NCI-H2227 (cell line): ENCODE measurements around the gene DLG2.
A peak's percentile ranks its signal among the peaks of the same experiment; 100 is the strongest.
"Not testable (repeated sequence)": the region's sequence is repeated elsewhere in the genome, so short reads cannot be mapped to it uniquely, and the experiment has no call there.

ENCODE experiments used
- DNase-seq: peaks from one replicate; lab custom pipeline; 2025; ENCODE audit not compliant: unreplicated experiment; lab: John Stamatoyannopoulos, UW

The DLG2 gene

GRCh38 chr11:85247797-85248196, 379.3 kb downstream of the DLG2 start:
- no peak for DNase-seq

GRCh38 chr11:85238906-85239305, 388.2 kb downstream of the DLG2 start:
- no peak for DNase-seq

- DNase-seq, result not testable (repeated sequence)
Measured at GRCh38 chr11:85238038-85238437, 389.1 kb downstream of the DLG2 start.

DNA sequence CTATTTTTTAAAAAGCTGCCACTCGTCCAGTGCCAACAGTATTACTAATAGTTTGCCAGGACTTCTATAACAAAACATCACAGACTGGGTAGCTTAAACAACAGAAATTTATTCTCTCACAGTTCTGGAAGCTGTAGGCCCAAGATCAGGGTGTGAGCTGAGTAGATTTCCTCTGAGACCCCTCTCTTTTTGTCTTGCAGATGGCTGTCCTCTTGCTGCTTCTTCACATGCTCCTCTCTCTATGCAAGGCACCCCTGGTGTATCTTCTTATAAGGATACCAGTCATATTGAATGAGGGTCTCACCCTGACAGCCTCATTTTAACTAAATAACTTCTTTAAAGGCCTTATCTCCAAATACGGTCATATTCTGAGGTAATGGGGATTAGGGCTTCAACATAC, 390.9 kb downstream of the DLG2 start:
- no peak for DNase-seq

- no peak for DNase-seq
Measured at GRCh38 chr11:85232559-85232958, 394.6 kb downstream of the DLG2 start.

GRCh38 chr11:85231588-85231987, 395.6 kb downstream of the DLG2 start:
- no peak for DNase-seq

DNA sequence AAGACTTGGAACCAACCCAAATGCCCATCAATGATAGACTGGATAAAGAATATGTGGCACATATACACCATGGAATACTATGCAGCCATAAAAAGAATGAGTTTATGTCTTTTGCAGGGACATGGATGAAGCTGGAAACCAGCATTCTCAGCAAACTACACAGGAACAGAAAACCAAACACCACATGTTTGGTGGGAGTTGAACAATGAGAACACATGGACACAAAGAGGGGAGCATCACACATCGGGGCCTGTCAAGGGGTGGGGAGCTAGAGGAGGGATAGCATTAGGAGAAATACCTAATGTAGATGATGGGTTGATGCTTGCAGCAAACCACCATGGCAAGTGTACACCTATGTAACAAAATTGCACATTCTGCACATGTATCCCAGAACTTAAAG, 397.4 kb downstream of the DLG2 start:
- not testable (repeated sequence) for DNase-seq

- DNase-seq, result no peak
Measured at GRCh38 chr11:85196968-85197367, 430.2 kb downstream of the DLG2 start.

DNA sequence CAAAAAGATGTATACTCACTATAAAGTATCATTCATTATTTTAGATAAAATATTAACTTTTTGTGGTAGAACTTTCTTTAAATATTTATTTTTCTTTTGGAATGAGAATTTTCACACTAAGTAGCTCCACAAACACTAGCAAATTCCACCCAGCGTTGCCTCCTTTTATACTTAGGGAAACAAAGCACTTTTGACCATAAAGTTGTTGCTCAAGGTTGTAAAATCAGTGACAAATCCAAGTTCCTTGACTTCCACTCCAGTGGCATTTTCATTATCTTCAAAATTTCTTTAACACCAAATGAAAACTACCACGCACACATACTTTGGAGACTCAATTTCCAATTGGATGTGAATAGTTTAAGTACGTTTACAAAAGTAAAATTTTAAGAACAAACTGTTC, 431.2 kb downstream of the DLG2 start:
- DNase-seq, result no peak

DNA sequence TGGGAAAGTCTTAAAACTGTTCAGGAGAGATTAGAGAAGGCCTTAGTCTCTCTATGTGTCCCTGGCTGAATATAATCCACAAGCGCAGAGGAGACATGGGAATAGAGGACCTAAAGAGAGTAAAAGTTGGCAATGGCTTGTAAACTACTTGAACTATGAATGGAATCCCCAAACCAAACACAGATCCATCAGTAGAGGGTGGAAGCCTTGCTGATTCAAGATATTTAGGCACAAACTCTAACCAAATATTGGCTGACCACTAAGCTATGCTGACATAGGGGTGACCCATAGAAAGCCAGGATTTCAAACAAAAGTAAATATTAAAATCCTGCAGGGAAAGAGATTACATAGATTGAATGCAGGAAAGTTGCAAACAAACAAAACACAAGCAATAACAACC, 439.2 kb downstream of the DLG2 start:
- DNase-seq, result no peak

- DNase-seq, result no peak
Measured at GRCh38 chr11:85184721-85185120, 442.4 kb downstream of the DLG2 start.

DNA sequence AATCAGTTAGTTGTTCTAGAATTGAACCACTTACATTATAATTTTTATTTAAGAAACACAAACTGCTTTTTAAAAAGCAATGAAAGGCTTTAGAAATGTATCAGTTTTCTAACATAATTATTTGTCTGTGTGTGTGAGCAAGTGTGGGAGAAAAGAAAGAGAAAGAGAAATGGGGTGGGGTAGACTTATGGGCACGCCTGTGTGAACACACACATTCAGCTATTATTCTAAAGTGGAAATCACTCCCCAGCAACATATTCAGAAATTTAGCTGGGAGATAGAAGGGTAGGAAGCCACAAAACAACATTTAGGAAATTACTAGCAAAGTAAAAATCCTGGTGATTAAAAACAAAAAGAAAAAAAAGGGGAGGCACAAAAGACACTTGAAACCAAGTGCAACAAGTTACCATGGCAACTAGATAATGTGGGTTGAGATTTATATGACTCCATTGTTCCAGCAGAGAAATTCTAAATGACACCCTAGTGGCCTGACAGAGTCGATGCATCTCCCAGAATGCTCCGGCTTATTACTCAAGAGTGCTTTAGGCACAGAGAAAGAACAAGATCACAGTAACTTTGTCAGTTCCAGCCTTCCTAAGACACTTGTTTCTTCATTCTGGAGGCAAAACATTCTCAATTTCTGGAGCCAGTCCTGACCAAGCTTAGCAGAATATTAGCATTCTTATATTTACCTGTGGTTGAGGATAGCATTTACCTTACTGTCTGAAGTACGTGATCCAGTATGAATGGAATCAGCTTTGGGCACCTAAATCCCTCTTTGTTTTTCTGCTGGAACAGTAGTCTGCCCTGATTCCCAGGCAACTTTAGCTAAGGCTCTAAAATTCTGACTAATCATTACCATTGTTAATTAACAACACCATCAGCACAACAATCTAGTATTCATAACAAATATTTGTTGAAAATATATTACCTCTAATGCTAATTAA, 444.4 kb downstream of the DLG2 start:
- peak; percentile 72 for DNase-seq

GRCh38 chr11:85180528-85180927, 446.6 kb downstream of the DLG2 start:
- DNase-seq, result no peak

DNA sequence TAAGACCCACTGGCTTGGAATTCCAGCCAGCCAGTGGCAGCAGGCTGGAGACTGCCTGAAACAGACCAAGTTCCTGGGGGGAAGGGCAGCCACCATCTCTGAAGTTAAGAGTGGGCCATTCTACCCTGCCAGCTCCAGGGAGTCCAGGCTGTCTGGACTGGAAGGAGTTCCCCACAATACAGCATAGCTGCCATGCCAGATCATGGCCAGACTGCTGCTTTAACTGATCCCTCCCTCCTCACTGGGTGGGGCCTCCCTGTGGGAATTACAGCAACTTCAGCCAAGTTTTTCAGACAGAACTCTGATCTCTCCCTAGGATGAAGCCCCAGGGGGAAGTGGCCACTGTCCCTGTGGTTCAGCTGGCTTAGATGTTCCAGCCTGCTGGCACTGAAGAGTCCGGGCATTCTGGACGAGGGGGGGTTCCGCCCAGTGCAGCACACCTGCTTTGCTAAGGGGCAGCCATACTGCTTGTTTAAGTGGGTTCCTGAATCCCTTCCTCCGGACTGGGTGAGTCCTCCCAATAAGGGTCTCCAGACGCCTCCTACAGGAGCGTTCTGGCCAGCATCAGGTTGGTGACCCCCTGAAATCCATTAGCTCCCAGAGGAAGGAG, 455.4 kb downstream of the DLG2 start:
- DNase-seq, result no peak

DNA sequence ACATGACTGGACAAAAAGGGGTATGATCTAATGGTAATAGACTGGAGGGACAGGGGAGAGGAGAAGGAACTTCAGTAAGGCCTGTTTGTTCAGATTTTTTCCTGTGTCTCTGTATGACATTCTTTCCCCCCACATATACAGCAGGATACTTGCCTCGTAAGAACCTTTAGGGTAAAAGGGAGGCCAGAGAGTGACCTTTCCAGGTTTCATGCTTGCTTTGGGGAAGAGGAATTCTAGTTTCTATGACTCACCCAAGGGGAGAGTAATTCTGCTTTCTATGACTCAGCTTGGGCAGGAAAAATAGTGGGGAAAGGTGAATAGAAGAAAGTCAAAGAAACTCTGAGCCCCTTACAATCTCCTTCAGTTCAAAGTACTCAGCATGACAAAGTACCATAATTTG, 457.0 kb downstream of the DLG2 start:
- DNase-seq, result no peak

- no peak for DNase-seq
Measured at GRCh38 chr11:85167471-85167870, 459.7 kb downstream of the DLG2 start.

DNA sequence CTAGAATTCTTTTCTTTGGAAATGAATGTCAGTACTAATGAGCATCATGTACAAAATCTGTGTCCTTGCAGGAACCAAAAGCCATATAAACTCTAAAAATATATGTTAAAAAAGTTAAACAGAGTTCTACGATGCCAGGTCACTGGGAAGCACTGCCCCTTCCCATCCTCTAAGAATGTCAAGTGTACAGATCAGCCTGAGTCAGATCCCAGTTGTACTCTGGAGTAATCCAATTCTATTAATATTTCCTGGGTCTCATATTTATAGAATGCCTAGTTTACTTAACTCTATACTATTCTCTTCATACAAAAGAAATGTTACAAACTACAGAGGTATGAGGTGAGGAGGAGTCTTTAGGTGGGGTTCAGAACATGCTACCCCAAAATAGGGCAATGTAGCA, 460.1 kb downstream of the DLG2 start:
- no peak for DNase-seq

- DNase-seq, result no peak
Measured at GRCh38 chr11:85165819-85166218, 461.3 kb downstream of the DLG2 start.

DNA sequence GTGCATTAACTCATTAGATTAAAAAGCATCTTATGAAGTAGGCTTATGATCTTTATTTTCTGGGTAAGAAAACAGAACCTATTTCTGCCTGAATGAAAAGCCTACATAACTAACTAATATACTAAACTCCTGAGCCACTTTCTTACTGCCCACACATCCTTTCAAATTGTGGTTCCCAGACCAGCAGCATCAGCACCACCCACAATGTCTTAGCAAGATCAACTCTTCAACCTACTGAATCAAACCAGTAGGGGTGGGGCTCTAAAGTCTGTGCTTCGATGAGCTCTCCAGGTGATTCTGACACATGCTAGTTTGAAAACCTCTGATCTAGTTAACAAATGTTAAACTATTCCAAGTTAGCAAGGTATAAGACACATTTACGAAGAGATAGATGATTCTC, 462.4 kb downstream of the DLG2 start:
- DNase-seq, result no peak

DNA sequence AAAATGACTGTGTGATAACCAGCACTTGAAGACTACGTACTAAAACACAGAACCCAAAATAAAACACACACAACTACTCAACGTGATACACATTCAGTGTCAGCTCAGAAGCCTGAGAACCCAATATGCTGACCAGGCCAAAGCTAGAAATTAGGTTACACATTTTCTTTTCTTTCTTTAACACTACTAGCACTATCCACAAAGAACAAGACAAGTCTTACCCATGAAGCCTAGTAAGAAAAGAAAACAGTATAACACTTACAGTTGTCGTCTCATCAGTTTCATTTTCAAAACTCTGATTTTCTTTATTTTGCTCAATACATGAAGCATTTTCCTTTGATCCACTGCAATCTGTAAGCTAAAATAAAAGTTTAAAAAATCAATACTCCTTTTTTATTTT, 472.9 kb downstream of the DLG2 start:
- DNase-seq, result no peak

DNA sequence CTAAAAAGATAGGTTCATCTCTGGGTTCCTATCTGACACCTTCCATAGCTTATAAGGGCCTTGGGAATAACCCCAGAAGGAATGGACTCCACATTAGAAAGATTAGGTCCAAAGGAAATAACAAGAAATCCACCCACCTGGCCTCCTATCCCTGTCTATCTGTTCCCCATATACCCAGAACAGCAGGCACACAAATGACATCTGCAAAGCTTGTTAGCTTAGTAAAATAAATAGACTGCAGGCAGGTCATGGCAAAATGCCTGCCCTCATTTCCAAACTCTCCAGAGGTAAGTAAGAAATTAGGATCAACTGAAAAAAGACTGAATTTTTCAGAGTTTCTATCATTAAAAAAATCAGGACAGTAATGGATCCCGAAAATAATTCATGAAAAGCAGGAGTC, 489.5 kb downstream of the DLG2 start:
- DNase-seq, result no peak

GRCh38 chr11:85133636-85134035, 493.5 kb downstream of the DLG2 start:
- DNase-seq, result peak; percentile 48
